ENCODE data around the gene RAB3GAP2.
"Not testable (repeated sequence)": the region's sequence is repeated elsewhere in the genome, so short reads cannot be mapped to it uniquely, and the experiment has no call there.

RAB3GAP2 gene

DNA sequence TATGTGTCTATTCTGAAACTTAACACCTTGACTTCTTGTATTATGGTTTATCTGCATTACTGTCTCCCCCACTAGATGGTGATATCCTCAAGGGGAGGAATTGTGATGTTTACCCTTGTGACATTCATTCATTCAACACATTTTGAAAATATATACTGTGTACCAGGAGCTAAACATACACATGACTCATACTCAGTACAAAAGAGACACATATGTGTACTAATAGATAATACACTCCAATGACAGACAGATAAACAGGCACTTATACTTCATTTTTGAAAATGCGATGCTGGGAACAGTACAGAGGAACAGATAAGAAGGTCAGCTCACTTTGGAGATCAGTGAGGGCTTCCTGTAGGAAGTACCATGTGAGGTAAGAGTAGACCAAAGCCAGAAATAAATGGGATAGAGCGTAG, 8.9 kb upstream of the RAB3GAP2 start:
- DNase-seq: peak; percentile 42

- DNase-seq: no peak
Observed at GRCh38 chr1:220280249-220280648, 8.0 kb upstream of the RAB3GAP2 start.

DNA sequence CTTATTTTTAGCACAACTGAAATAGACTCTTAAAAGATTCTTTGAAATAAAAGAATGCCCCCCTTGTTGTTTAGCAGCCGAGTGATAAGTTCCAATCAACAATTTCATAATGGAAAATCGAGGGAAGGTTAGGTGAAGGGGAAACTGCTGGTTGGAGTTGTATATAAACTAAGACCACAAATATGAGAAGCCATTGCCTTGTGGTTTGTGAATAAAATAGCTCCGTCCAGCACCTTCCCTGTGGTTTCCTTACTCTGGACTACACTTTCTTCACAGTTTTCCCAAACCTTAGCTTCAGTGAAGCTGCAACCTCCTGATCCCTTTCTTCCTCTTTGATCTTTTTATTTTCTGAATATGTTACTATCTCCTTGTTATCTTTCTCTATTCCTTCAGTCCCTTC, 6.7 kb upstream of the RAB3GAP2 start:
- DNase-seq: peak; percentile 24

DNA sequence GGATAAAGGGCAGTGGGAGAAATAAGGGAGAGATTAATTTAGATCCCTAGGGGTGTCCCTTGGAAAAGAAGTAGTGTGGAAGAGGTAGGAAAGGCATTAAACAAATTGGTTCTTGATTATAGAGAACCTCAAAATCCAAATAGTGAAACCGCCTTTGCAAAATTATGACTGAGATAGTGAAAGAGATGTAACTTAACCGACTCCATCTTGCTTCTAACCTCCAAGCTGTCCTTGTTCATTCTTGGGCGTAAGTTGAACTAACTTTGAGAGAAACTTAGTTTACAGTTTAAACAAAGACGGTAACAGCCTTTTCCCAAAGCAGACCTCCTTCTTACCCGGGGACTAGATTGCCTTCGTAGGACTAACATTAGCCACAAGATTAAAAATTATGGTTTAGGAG, 3.2 kb upstream of the RAB3GAP2 start:
- DNase-seq: no peak

DNA sequence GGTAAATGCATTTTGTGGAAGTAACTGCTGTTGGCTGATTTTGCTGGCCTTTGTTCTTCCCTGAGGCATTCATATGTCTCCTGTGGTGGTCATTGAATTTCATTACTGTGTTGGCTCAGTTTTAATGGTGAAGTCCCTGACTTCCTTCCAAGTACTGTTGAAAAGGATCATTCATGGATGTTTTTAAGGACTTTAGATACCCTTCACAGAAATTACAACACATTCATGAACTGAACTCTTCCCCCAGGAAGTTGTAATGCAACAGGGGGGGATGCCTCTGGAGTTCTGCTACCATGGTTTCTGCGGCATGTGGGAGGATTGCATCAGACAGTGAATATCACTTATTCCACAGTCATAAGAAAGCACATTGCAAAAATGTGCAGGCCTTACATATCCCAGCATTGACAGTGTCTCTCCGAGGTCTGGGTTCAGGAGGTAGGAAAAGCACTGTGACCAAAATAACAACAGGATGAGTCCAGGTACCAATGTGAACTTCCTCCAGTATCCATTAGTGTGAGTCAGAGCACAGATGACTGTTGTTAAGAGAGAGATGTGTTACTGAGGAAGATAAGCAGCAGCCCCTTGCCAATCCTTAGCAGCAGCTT, 2.1 kb upstream of the RAB3GAP2 start:
- peak; percentile 75 for DNase-seq

- DNase-seq: no peak
Observed at GRCh38 chr1:220272841-220273090, 513 bp upstream of the RAB3GAP2 start.

- peak; percentile 23 for DNase-seq
Observed at GRCh38 chr1:220271706-220272046, 577 bp downstream of the RAB3GAP2 start.

DNA sequence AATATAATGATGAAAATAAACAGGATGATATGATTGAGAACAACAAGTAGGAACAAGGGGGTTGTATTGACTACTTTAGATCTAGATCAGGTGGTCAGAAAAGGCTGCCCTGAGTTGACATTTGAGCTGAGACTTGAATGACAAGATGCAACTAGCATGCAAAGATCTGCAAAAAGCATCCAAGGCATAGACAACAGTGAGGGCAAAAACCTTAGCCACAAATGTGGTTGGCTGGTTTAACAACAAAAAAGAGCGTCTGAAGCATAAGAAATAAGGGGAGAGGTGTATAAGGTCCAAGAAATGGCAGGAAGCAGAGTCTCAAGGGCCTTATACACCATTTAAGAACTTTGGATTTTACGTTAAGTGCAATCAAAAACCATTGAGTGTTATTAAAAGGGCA, 3.2 kb downstream of the RAB3GAP2 start:
- no peak for DNase-seq

DNA sequence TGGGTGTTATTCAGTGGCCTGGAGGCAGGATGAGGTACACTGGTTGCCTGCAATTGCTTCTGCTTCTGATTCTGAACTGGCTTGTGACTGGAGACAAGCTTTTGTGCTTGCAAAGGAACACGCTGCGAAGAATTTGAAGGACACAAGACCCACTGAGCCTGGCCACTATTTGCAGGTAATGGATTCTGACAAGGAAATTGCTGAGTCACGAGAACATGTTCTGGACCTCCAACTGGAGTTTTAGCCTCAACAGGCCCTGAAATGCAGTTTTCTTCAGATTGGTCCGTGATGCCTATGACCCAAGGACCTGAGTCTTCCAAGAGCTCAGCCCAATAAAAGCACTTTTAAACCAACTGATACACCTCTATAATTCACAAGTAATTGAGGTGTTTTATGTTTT, 4.6 kb downstream of the RAB3GAP2 start:
- DNase-seq: no peak

- not testable (repeated sequence) for DNase-seq
Observed at GRCh38 chr1:220260228-220260627, 12.0 kb downstream of the RAB3GAP2 start.

DNA sequence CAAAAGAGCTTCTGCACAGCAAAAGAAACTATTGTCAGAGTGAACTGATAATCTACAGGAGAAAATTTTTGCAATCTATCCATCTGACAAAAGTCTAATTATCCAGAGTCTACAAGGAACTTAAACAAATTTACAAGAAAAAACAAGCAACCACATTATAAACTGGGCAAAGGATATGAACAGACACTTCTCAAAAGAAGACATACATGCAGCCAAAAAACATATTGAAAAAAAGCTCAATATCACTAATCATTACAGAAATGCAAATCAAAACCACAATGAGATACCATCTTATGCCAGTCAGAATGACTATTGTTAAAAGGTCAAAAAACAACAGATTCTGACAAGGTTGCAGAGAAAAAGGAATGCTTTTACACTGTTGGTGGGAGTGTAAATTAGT, 12.5 kb downstream of the RAB3GAP2 start:
- DNase-seq: not testable (repeated sequence)

- not testable (repeated sequence) for DNase-seq
Observed at GRCh38 chr1:220256194-220256593, 16.1 kb downstream of the RAB3GAP2 start.

- DNase-seq: no peak
Observed at GRCh38 chr1:220255204-220255603, 17.0 kb downstream of the RAB3GAP2 start.

DNA sequence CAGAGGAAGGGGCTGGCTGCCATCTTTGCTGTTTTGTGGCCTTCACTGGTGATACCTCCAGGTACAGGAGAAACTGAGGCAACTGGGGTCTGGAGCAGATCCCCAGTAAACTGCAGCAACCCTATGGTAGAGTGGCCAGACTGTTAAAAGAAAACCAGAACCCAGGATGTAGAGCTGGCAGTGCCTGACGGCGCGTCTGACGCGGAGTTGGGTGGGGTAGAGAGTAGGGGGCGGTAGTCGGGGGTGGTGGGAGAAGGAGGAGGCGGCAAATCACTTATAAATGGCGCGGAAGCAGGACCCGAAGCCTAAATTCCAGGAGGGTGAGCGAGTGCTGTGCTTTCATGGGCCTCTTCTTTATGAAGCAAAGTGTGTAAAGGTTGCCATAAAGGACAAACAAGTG, 19.0 kb downstream of the RAB3GAP2 start:
- not testable (repeated sequence) for DNase-seq

GRCh38 chr1:220251272-220251671, 21.0 kb downstream of the RAB3GAP2 start:
- DNase-seq: no peak

GRCh38 chr1:220250681-220251080, 21.6 kb downstream of the RAB3GAP2 start:
- DNase-seq: no peak

DNA sequence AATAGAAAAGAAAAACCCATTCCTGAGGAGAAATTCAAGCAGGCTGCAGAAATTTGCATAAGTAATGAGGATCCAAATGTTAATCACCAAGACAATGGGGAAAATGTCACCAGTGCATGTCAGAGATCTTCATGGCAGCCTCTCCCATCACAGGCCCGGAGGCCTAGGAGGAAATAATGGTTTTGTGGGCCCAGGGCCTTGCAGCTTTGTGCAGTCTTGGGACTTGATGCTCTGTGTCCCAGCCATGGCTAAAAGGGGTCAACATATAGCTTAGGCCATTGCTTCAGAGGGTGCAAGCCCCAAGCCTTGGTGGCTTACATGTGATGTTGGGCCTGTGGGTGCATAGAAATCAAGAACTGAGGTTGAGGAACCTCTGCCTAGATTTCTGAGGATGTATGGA, 22.7 kb downstream of the RAB3GAP2 start:
- DNase-seq: no peak

DNA sequence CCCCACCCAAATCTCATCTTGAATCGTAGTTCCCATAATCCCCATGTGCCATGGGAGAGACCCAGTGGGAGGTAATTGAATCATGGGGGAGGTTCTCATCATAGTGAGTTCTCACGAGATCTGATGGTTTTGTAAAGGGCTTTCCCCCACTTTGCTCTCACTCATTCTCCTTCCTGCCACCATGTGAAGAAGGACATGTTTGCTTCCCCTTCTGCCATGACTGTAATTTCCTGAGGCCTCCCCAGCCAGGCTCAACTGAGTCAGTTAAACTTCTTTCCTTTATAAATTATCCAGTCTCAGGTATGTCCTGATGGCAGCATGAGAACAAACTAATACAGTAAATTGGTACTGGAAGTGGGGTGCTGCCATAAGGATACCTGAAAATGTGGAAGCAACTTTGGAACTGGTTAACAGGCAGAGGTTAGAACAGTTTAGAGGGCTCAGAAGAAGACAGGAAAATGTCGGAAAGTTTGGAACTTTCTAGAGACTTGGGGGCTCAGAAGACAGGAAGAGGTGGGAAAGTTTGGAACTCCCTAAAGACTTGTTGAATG, 23.5 kb downstream of the RAB3GAP2 start:
- not testable (repeated sequence) for DNase-seq

- not testable (repeated sequence) for DNase-seq
Observed at GRCh38 chr1:220245900-220246299, 26.4 kb downstream of the RAB3GAP2 start.

DNA sequence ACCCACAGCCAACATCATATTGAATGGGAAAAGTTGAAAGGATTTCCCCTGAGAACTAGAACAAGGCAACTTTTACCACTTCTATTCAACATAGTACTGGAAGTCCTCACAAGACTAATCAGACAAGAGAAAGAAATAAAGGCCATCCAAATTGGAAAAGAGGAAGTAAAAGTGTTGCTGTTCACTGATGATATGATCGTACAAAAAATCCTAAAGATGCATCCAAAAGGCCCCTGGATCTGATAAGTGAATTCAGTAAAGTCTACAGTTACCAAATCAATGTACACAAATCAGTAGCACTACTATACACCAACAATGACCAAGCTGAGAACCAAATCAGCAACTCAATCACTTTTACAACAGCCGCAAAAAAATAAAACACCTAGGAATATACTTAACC, 28.3 kb downstream of the RAB3GAP2 start:
- DNase-seq: no peak

GRCh38 chr1:220241072-220241663, 31.1 kb downstream of the RAB3GAP2 start:
- DNase-seq: no peak

GRCh38 chr1:220239966-220240365, 32.3 kb downstream of the RAB3GAP2 start:
- peak; percentile 24 for DNase-seq

- no peak for DNase-seq
Observed at GRCh38 chr1:220239213-220239612, 33.0 kb downstream of the RAB3GAP2 start.

DNA sequence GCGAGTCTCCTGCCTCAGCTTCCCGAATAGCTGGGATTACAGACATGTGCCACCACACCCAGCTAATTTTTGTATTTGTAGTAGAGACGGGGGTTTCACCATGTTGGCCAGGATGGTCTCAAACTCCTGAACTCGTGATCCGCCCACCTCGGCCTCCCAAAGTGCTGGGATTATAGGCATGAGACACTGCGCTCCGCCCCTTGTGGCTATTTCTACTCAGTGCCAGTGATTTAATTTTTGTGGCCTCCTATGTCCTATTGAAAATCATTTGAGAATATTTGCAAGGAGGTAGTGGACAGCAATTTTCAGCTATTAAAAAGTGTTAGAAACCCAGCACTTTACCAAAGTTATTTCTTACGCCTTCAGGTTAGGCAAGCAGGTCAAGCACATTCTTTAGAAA, 36.0 kb downstream of the RAB3GAP2 start:
- DNase-seq: not testable (repeated sequence)

- no peak for DNase-seq
Observed at GRCh38 chr1:220235462-220235861, 36.8 kb downstream of the RAB3GAP2 start.

Data from fibroblast of skin of right quadriceps (primary cell).